Sigmoid colon (tissue), 4 donors: ENCODE measurements around the gene PTBP3.

Experiments used
- CTCF ChIP-seq, 4 experiments: fragments of 450-650 bp in 3 of 4; fragments of 200-600 bp in 1 of 4; IDR thresholded peaks; one replicate each; pipeline ENCODE4 v1.5.1; 2016 to 2019; ENCODE audit warnings: antibody characterized with exemption in 4 of 4, mild to moderate bottlenecking in 3 of 4, moderate library complexity in 2 of 4
- POLR2A ChIP-seq, 2 donors: fragments of 450-650 bp; IDR thresholded peaks; one replicate each; pipeline ENCODE4 v1.6.1; 2016; ENCODE audit warnings: antibody characterized with exemption in 2 of 2, mild to moderate bottlenecking in 2 of 2, moderate library complexity in 2 of 2
- POLR2AphosphoS5 ChIP-seq, 4 donors: sonication (generic); formaldehyde crosslinking; IDR thresholded peaks; one replicate each; pipeline ENCODE4 v1.6.1; 2017; ENCODE audit warnings: antibody characterized with exemption in 4 of 4

- no peak for TF ChIP-seq CTCF (IDR thresholded peaks at IDR 0.05)
- no peak for TF ChIP-seq POLR2A (IDR thresholded peaks at IDR 0.05)
- TF ChIP-seq POLR2AphosphoS5 (IDR thresholded peaks at IDR 0.05), result no peak
Measured at GRCh38 chr9:112369817-112370216, 36.4 kb upstream of the PTBP3 start.
